HL-60 (cell line): ENCODE measurements around the gene FYN.

Experiments used
- POLR2AphosphoS5 ChIP-seq: IDR thresholded peaks from 2 replicates; pipeline ENCODE4 v1.6.1; 2012; ENCODE audit warnings: low read depth
- SPI1 ChIP-seq: IDR thresholded peaks from 2 replicates; pipeline ENCODE4 v1.6.1; 2012; ENCODE audit warnings: low read depth, mild to moderate bottlenecking, borderline replicate concordance
- TF ChIP-seq, protein P1 (sequence below): IDR thresholded peaks from 2 replicates; pipeline ENCODE4 v1.6.1; 2012; ENCODE audit warnings: low read depth; ENCODE audit not compliant: insufficient replicate concordance
- TF ChIP-seq, protein P2 (sequence below): IDR thresholded peaks from one replicate; pipeline ENCODE4 v1.5.1; 2011; ENCODE audit warnings: low read length, control low read depth, inconsistent platforms; ENCODE audit not compliant: insufficient read depth

DNA sequence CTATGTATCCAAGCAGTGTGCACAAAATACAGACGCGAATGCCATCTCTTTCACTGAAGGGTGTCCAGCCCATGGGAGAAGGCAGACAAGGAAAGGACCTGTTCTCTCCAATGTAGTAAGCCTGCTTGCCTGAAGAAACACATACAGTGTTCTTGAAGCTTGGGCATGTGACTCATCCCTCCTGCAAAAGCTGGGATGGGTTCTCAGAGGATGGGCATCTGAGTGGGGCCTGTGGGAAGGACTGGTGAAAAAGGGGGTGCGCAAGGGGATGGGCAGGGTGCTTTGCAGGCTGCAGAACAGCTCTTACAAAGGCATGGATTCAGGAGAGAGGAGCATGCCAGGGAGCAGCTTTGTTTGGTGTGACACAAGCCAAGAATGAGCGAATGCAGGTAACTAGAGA is 128.1 kb downstream of the FYN start:
- TF ChIP-seq, protein P1, sequence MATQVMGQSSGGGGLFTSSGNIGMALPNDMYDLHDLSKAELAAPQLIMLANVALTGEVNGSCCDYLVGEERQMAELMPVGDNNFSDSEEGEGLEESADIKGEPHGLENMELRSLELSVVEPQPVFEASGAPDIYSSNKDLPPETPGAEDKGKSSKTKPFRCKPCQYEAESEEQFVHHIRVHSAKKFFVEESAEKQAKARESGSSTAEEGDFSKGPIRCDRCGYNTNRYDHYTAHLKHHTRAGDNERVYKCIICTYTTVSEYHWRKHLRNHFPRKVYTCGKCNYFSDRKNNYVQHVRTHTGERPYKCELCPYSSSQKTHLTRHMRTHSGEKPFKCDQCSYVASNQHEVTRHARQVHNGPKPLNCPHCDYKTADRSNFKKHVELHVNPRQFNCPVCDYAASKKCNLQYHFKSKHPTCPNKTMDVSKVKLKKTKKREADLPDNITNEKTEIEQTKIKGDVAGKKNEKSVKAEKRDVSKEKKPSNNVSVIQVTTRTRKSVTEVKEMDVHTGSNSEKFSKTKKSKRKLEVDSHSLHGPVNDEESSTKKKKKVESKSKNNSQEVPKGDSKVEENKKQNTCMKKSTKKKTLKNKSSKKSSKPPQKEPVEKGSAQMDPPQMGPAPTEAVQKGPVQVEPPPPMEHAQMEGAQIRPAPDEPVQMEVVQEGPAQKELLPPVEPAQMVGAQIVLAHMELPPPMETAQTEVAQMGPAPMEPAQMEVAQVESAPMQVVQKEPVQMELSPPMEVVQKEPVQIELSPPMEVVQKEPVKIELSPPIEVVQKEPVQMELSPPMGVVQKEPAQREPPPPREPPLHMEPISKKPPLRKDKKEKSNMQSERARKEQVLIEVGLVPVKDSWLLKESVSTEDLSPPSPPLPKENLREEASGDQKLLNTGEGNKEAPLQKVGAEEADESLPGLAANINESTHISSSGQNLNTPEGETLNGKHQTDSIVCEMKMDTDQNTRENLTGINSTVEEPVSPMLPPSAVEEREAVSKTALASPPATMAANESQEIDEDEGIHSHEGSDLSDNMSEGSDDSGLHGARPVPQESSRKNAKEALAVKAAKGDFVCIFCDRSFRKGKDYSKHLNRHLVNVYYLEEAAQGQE: no peak
- TF ChIP-seq SPI1: no peak
- TF ChIP-seq, protein P2, sequence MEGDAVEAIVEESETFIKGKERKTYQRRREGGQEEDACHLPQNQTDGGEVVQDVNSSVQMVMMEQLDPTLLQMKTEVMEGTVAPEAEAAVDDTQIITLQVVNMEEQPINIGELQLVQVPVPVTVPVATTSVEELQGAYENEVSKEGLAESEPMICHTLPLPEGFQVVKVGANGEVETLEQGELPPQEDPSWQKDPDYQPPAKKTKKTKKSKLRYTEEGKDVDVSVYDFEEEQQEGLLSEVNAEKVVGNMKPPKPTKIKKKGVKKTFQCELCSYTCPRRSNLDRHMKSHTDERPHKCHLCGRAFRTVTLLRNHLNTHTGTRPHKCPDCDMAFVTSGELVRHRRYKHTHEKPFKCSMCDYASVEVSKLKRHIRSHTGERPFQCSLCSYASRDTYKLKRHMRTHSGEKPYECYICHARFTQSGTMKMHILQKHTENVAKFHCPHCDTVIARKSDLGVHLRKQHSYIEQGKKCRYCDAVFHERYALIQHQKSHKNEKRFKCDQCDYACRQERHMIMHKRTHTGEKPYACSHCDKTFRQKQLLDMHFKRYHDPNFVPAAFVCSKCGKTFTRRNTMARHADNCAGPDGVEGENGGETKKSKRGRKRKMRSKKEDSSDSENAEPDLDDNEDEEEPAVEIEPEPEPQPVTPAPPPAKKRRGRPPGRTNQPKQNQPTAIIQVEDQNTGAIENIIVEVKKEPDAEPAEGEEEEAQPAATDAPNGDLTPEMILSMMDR: no peak
- TF ChIP-seq POLR2AphosphoS5: no peak
